ENCODE measurements around the gene SLC52A3. TPM values are rescaled to one million over a fixed set of nuclear protein-coding genes. Genes with fewer than 3 reads are reported as not detected.
"Not testable (repeated sequence)": the region's sequence is repeated elsewhere in the genome, so short reads cannot be mapped to it uniquely, and the experiment has no call there.

The SLC52A3 gene
- total RNA-seq, 2 experiments from 2014 or later = not detected

- ATAC-seq (no peak), DNase-seq (no peak)
- H3K27me3 Mint-ChIP-seq (ENCODE audit: low read depth) = peaks cover 2% of the 10 kb centered on the region
- H3K4me3 Mint-ChIP-seq = no peak overlapping the region
- H3K36me3 Mint-ChIP-seq (ENCODE audit: low read depth) = peaks cover 3% of the 10 kb centered on the region
- ChIA-PET POLR2A (no interaction called here), CTCF (no interaction called here)
- no peak overlapping the region for H3K27ac Mint-ChIP-seq
- H3K4me1 Mint-ChIP-seq (ENCODE audit: low read depth) = no peaks in the 10 kb centered on the region
- peaks cover 7% of the 10 kb centered on the region for H3K9me3 Mint-ChIP-seq (ENCODE audit: insufficient read depth)
Measured at GRCh38 chr20:742156-742555, 26.1 kb downstream of the SLC52A3 start.

GRCh38 chr20:741620-742019 is 26.7 kb downstream of the SLC52A3 start:
- peaks cover 2% of the 10 kb centered on the region for H3K27me3 Mint-ChIP-seq (ENCODE audit: low read depth)
- DNase-seq (no peak), ATAC-seq (no peak)
- ChIA-PET CTCF (no interaction called here), POLR2A (no interaction called here)
- H3K9me3 Mint-ChIP-seq (ENCODE audit: insufficient read depth) = peaks cover 7% of the 10 kb centered on the region
- H3K36me3 Mint-ChIP-seq (ENCODE audit: low read depth) = peaks cover 3% of the 10 kb centered on the region
- no peaks in the 10 kb centered on the region for H3K4me1 Mint-ChIP-seq (ENCODE audit: low read depth)
- no peak overlapping the region for H3K4me3 Mint-ChIP-seq
- no peak overlapping the region for H3K27ac Mint-ChIP-seq

- POLR2A ChIA-PET = interaction anchor here (1.0 kb wide), 1 partner anchor 276 kb away, joined by 4 read pairs; no protein-coding TSS in a partner anchor
- H3K27me3 Mint-ChIP-seq (ENCODE audit: low read depth) = peaks cover 2% of the 10 kb centered on the region
- DNase-seq = no peak
- H3K27ac Mint-ChIP-seq = no peak overlapping the region
- H3K4me3 Mint-ChIP-seq = no peak overlapping the region
- H3K36me3 Mint-ChIP-seq (ENCODE audit: low read depth) = no peaks in the 10 kb centered on the region
- ATAC-seq = no peak
- CTCF ChIA-PET = interaction anchor here (0.6 to 1.4 kb wide), 3 partner anchors 73 to 474 kb away, joined by 3 read pairs; no protein-coding TSS in a partner anchor
- no peaks in the 10 kb centered on the region for H3K4me1 Mint-ChIP-seq (ENCODE audit: low read depth)
- H3K9me3 Mint-ChIP-seq (ENCODE audit: insufficient read depth) = no peaks in the 10 kb centered on the region
Measured at GRCh38 chr20:740162-740561, 28.1 kb downstream of the SLC52A3 start.

DNA sequence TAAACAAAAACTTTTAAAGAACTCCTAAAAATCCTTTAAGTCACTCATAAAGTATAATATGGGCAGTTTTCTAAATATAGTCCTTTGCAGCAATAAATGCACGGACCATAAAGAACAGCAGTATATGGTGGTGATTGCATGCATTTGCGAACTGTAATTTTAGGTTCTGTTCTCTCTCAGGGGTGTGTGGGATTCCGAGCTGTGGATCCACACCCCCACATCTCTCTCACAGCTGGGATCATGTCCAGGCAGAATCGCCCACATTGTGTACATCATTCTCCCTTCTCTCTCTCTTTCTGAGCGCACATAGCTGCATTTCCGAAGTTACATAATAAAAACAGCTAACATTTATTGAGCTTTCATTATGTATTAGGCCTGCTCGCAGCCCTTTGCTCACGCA is 28.6 kb downstream of the SLC52A3 start:
- ChIA-PET CTCF (interaction anchor here (0.6 to 1.5 kb wide), 5 partner anchors 72 to 474 kb away, joined by 3 to 11 read pairs (median 3); no protein-coding TSS in a partner anchor), POLR2A (no interaction called here)
- Mint-ChIP-seq H3K36me3 (ENCODE audit: low read depth) (no peaks in the 10 kb centered on the region), H3K9me3 (ENCODE audit: insufficient read depth) (no peaks in the 10 kb centered on the region), H3K4me1 (ENCODE audit: low read depth) (no peaks in the 10 kb centered on the region), H3K27me3 (ENCODE audit: low read depth) (peaks cover 2% of the 10 kb centered on the region), H3K4me3 (no peak overlapping the region), H3K27ac (no peak overlapping the region)
- ATAC-seq = no peak
- DNase-seq = no peak

GRCh38 chr20:733861-734260 is 34.4 kb downstream of the SLC52A3 start:
- Mint-ChIP-seq H3K27ac (no peak overlapping the region), H3K27me3 (ENCODE audit: low read depth) (peaks cover 21% of the 10 kb centered on the region), H3K4me3 (no peak overlapping the region), H3K4me1 (ENCODE audit: low read depth) (no peaks in the 10 kb centered on the region), H3K9me3 (ENCODE audit: insufficient read depth) (no peaks in the 10 kb centered on the region), H3K36me3 (ENCODE audit: low read depth) (no peaks in the 10 kb centered on the region)
- DNase-seq = no peak
- ATAC-seq = no peak
- POLR2A ChIA-PET = no interaction called here
- CTCF ChIA-PET = no interaction called here

GRCh38 chr20:732727-733126 is 35.6 kb downstream of the SLC52A3 start:
- Mint-ChIP-seq H3K27me3 (ENCODE audit: low read depth) (peaks cover 25% of the 10 kb centered on the region), H3K27ac (no peak overlapping the region), H3K4me1 (ENCODE audit: low read depth) (peaks cover 2% of the 10 kb centered on the region), H3K9me3 (ENCODE audit: insufficient read depth) (no peaks in the 10 kb centered on the region), H3K4me3 (no peak overlapping the region), H3K36me3 (ENCODE audit: low read depth) (no peaks in the 10 kb centered on the region)
- POLR2A ChIA-PET = no interaction called here
- DNase-seq = no peak
- CTCF ChIA-PET = interaction anchor here (1.0 kb wide), 1 partner anchor 66 kb away, joined by 4 read pairs; no protein-coding TSS in a partner anchor
- ATAC-seq = no peak

GRCh38 chr20:731891-732560 is 36.3 kb downstream of the SLC52A3 start:
- Mint-ChIP-seq H3K4me1 (ENCODE audit: low read depth) (peaks cover 2% of the 10 kb centered on the region), H3K27me3 (ENCODE audit: low read depth) (peaks cover 29% of the 10 kb centered on the region), H3K4me3 (no peak overlapping the region), H3K9me3 (ENCODE audit: insufficient read depth) (no peaks in the 10 kb centered on the region), H3K27ac (no peak overlapping the region), H3K36me3 (ENCODE audit: low read depth) (no peaks in the 10 kb centered on the region)
- no peak for ATAC-seq
- POLR2A ChIA-PET = no interaction called here
- no peak for DNase-seq
- CTCF ChIA-PET = interaction anchor here (1.0 kb wide), 1 partner anchor 65 kb away, joined by 4 read pairs; no protein-coding TSS in a partner anchor

DNA sequence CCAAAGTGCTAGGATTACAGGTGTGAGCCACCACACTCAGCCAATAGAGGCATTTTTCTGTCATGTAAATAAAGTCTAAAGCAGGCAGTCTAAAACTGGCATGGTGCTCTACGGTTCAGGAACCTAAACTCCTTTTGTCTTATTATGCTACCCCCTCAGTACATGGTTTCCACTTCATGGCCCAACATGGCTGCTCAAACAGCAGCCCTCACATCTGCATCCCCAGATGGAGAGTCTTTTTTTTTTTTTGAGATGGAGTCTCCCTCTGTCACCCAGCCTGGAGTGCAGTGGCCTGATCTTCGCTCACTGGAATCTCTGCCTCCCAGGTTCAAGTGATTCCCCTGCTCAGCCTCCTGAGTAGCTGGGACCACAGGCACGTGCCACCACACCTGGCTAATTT is 38.3 kb downstream of the SLC52A3 start:
- Mint-ChIP-seq H3K9me3 (ENCODE audit: insufficient read depth) (no peaks in the 10 kb centered on the region), H3K36me3 (ENCODE audit: low read depth) (no peaks in the 10 kb centered on the region), H3K27ac (no peak overlapping the region), H3K4me1 (ENCODE audit: low read depth) (peaks cover 2% of the 10 kb centered on the region), H3K27me3 (ENCODE audit: low read depth) (peaks cover 40% of the 10 kb centered on the region), H3K4me3 (no peak overlapping the region)
- no peak for DNase-seq
- ChIA-PET CTCF (no interaction called here), POLR2A (no interaction called here)
- ATAC-seq = no peak

GRCh38 chr20:728256-728944 is 39.9 kb downstream of the SLC52A3 start:
- ChIA-PET POLR2A (no interaction called here), CTCF (interaction anchor here (0.5 to 1.4 kb wide), 3 partner anchors 8 to 15 kb away, joined by 3 to 5 read pairs (median 3); no protein-coding TSS in a partner anchor)
- Mint-ChIP-seq H3K27me3 (ENCODE audit: low read depth) (peaks cover 45% of the 10 kb centered on the region), H3K9me3 (ENCODE audit: insufficient read depth) (no peaks in the 10 kb centered on the region), H3K4me3 (no peak overlapping the region), H3K36me3 (ENCODE audit: low read depth) (no peaks in the 10 kb centered on the region), H3K4me1 (ENCODE audit: low read depth) (peaks cover 2% of the 10 kb centered on the region), H3K27ac (no peak overlapping the region)
- peak; percentile 48 for DNase-seq
- peak; percentile 77 for ATAC-seq

GRCh38 chr20:726160-726559 is 42.1 kb downstream of the SLC52A3 start:
- peaks cover 42% of the 10 kb centered on the region for H3K27me3 Mint-ChIP-seq (ENCODE audit: low read depth)
- ATAC-seq (no peak), DNase-seq (no peak)
- H3K4me3 Mint-ChIP-seq = no peak overlapping the region
- CTCF ChIA-PET = interaction anchor here (1.1 to 1.3 kb wide), 3 partner anchors 59 to 92 kb away, joined by 3 read pairs; no protein-coding TSS in a partner anchor
- H3K9me3 Mint-ChIP-seq (ENCODE audit: insufficient read depth) = no peaks in the 10 kb centered on the region
- no peaks in the 10 kb centered on the region for H3K36me3 Mint-ChIP-seq (ENCODE audit: low read depth)
- H3K4me1 Mint-ChIP-seq (ENCODE audit: low read depth) = peaks cover 2% of the 10 kb centered on the region
- no peak overlapping the region for H3K27ac Mint-ChIP-seq
- POLR2A ChIA-PET = no interaction called here

DNA sequence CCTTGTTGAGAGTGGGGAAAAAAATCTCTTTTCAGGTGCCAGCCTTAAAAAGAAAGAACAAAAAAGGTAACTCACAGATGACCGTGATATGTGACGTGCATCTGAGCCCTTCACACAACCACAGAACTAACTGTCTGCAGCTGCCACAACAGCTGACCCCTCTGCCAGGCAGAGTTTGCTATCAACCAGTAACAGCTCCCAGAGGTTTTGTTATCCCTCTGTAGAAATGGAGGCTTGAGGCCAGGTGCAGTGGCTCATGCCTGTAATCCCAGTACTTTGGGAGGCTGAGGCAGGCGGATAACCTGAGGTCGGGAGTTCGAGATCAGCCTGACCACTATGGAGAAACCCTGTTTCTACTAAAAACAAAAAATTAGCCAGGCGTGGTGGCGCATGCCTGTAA is 42.8 kb downstream of the SLC52A3 start:
- Mint-ChIP-seq H3K4me1 (ENCODE audit: low read depth) (peaks cover 2% of the 10 kb centered on the region), H3K9me3 (ENCODE audit: insufficient read depth) (no peaks in the 10 kb centered on the region), H3K36me3 (ENCODE audit: low read depth) (no peaks in the 10 kb centered on the region), H3K27ac (no peak overlapping the region), H3K27me3 (ENCODE audit: low read depth) (peaks cover 40% of the 10 kb centered on the region), H3K4me3 (no peak overlapping the region)
- ATAC-seq = no peak
- ChIA-PET POLR2A (no interaction called here), CTCF (interaction anchor here (0.8 kb wide), 1 partner anchor 58 kb away, joined by 3 read pairs; no protein-coding TSS in a partner anchor)
- no peak for DNase-seq

DNA sequence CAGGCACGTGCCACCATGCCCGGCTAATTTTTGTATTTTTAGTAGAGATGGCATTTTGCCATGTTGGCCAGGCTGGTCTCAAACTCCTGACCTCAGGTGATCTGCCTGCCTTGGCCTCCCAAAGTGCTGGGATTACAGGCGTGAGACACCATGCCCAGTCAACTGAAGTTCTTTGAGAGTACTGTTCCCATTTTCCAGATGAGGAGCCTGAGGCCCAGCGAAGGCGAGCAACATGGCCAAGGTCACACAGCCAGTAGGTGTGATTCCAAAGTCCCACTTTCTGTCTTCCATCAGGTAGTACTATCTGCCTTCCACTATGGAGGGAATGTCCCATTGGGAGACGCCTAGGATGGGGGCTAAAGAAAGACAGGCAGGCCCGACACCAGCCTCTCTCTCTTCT is 43.5 kb downstream of the SLC52A3 start:
- peaks cover 36% of the 10 kb centered on the region for H3K27me3 Mint-ChIP-seq (ENCODE audit: low read depth)
- not testable (repeated sequence) for ATAC-seq; DNase-seq; H3K27ac Mint-ChIP-seq; H3K4me1 Mint-ChIP-seq (ENCODE audit: low read depth); H3K9me3 Mint-ChIP-seq (ENCODE audit: insufficient read depth); H3K4me3 Mint-ChIP-seq; H3K36me3 Mint-ChIP-seq (ENCODE audit: low read depth)
- ChIA-PET POLR2A (interaction anchor here (0.5 kb wide), 1 partner anchor 53 kb away, joined by 3 read pairs; no protein-coding TSS in a partner anchor), CTCF (interaction anchor here (0.8 kb wide), 1 partner anchor 58 kb away, joined by 3 read pairs; no protein-coding TSS in a partner anchor)
